ENCODE results near the gene SGIP1.

Gene SGIP1

GRCh38 chr1:66599899-66600737, 66.2 kb downstream of the SGIP1 start:
- DNase-seq (ENCODE audit: low read depth in 1 of 2, low spot score in 1 of 2): no peak

GRCh38 chr1:66605419-66605997, 71.6 kb downstream of the SGIP1 start:
- DNase-seq (ENCODE audit: low read depth in 1 of 2, low spot score in 1 of 2): no peak

- DNase-seq (ENCODE audit: low read depth in 1 of 2, low spot score in 1 of 2): no peak
Measured at GRCh38 chr1:66606362-66607065, 72.6 kb downstream of the SGIP1 start.

- no peak for DNase-seq (ENCODE audit: low read depth in 1 of 2, low spot score in 1 of 2)
Measured at GRCh38 chr1:66607458-66607857, 73.5 kb downstream of the SGIP1 start.

- no peak for DNase-seq (ENCODE audit: low read depth in 1 of 2, low spot score in 1 of 2)
Measured at GRCh38 chr1:66613187-66613586, 79.2 kb downstream of the SGIP1 start.

- no peak for DNase-seq (ENCODE audit: low read depth in 1 of 2, low spot score in 1 of 2)
Measured at GRCh38 chr1:66617362-66618184, 83.6 kb downstream of the SGIP1 start.

GRCh38 chr1:66618390-66618789, 84.4 kb downstream of the SGIP1 start:
- no peak for DNase-seq (ENCODE audit: low read depth in 1 of 2, low spot score in 1 of 2)

- DNase-seq (ENCODE audit: low read depth in 1 of 2, low spot score in 1 of 2): no peak
Measured at GRCh38 chr1:66623812-66624211, 89.9 kb downstream of the SGIP1 start.

- DNase-seq (ENCODE audit: low read depth in 1 of 2, low spot score in 1 of 2): no peak
Measured at GRCh38 chr1:66624412-66625060, 90.6 kb downstream of the SGIP1 start.

- DNase-seq (ENCODE audit: low read depth in 1 of 2, low spot score in 1 of 2): no peak
Measured at GRCh38 chr1:66626261-66626660, 92.3 kb downstream of the SGIP1 start.

- DNase-seq (ENCODE audit: low read depth in 1 of 2, low spot score in 1 of 2): no peak
Measured at GRCh38 chr1:66628926-66629325, 95.0 kb downstream of the SGIP1 start.

GRCh38 chr1:66633159-66633558, 99.2 kb downstream of the SGIP1 start:
- DNase-seq (ENCODE audit: low read depth in 1 of 2, low spot score in 1 of 2): no peak

GRCh38 chr1:66637146-66637545, 103.2 kb downstream of the SGIP1 start:
- DNase-seq (ENCODE audit: low read depth in 1 of 2, low spot score in 1 of 2): no peak

- no peak for DNase-seq (ENCODE audit: low read depth in 1 of 2, low spot score in 1 of 2)
Measured at GRCh38 chr1:66641891-66642473, 108.0 kb downstream of the SGIP1 start.

- DNase-seq (ENCODE audit: low read depth in 1 of 2, low spot score in 1 of 2): no peak
Measured at GRCh38 chr1:66642992-66643391, 109.0 kb downstream of the SGIP1 start.

- no peak for DNase-seq (ENCODE audit: low read depth in 1 of 2, low spot score in 1 of 2)
Measured at GRCh38 chr1:66644331-66644730, 110.4 kb downstream of the SGIP1 start.

GRCh38 chr1:66648901-66649595, 115.1 kb downstream of the SGIP1 start:
- no peak for DNase-seq (ENCODE audit: low read depth in 1 of 2, low spot score in 1 of 2)

- no peak for DNase-seq (ENCODE audit: low read depth in 1 of 2, low spot score in 1 of 2)
Measured at GRCh38 chr1:66652556-66652955, 118.6 kb downstream of the SGIP1 start.

- DNase-seq (ENCODE audit: low read depth in 1 of 2, low spot score in 1 of 2): no peak
Measured at GRCh38 chr1:66654643-66655042, 120.7 kb downstream of the SGIP1 start.

GRCh38 chr1:66671455-66671854, 137.5 kb downstream of the SGIP1 start:
- no peak for DNase-seq (ENCODE audit: low read depth in 1 of 2, low spot score in 1 of 2)
